ENCODE data around the gene EFCAB9. TPM values are rescaled to one million over a fixed set of nuclear protein-coding genes. Genes with fewer than 3 reads are reported as not detected.

EFCAB9 gene
- total RNA-seq, 4 donors from 2014 or later = not detected

GRCh38 chr5:172223901-172224873 lies 30.2 kb downstream of the EFCAB9 start:
- peaks cover 4% of the 10 kb centered on the region for H3K36me3 ChIP-seq
- no peak for TF ChIP-seq POLR2A (IDR thresholded peaks at IDR 0.05)
- no peak for TF ChIP-seq EP300 (IDR thresholded peaks at IDR 0.05)
- TF ChIP-seq POLR2AphosphoS5 (IDR thresholded peaks at IDR 0.05) = no peak
- no peak for TF ChIP-seq CTCF (IDR thresholded peaks at IDR 0.05)
- no peaks in the 10 kb centered on the region for H3K4me1 ChIP-seq
- WGBS = 79% methylated on average over 10 of the region's 10 CpGs
- H3K27ac ChIP-seq = no peak overlapping the region
- no peaks in the 10 kb centered on the region for H3K27me3 ChIP-seq
- no peak for DNase-seq (ENCODE audit: low spot score in 2 of 2)
- no peak overlapping the region for H3K4me3 ChIP-seq
- H3K9me3 ChIP-seq = no peaks in the 10 kb centered on the region

GRCh38 chr5:172224996-172225395 lies 31.0 kb downstream of the EFCAB9 start:
- H3K27me3 ChIP-seq = no peaks in the 10 kb centered on the region
- no peaks in the 10 kb centered on the region for H3K9me3 ChIP-seq
- 79% methylated on average over 1 of the region's 1 CpG for WGBS
- no peak for DNase-seq (ENCODE audit: low spot score in 2 of 2)
- no peak overlapping the region for H3K4me3 ChIP-seq
- TF ChIP-seq CTCF (IDR thresholded peaks at IDR 0.05) (no peak), EP300 (IDR thresholded peaks at IDR 0.05) (no peak), POLR2A (IDR thresholded peaks at IDR 0.05) (no peak), POLR2AphosphoS5 (IDR thresholded peaks at IDR 0.05) (no peak)
- no peak overlapping the region for H3K27ac ChIP-seq
- H3K36me3 ChIP-seq = peaks cover 4% of the 10 kb centered on the region
- H3K4me1 ChIP-seq = no peaks in the 10 kb centered on the region

- TF ChIP-seq POLR2A (IDR thresholded peaks at IDR 0.05) = no peak
- TF ChIP-seq EP300 (IDR thresholded peaks at IDR 0.05) = no peak
- TF ChIP-seq POLR2AphosphoS5 (IDR thresholded peaks at IDR 0.05) = no peak
- TF ChIP-seq CTCF (IDR thresholded peaks at IDR 0.05) = no peak
- no peaks in the 10 kb centered on the region for H3K9me3 ChIP-seq
- H3K4me1 ChIP-seq = peaks cover 2% of the 10 kb centered on the region
- peaks cover 35% of the 10 kb centered on the region for H3K36me3 ChIP-seq
- no peak overlapping the region for H3K4me3 ChIP-seq
- H3K27me3 ChIP-seq = no peaks in the 10 kb centered on the region
- 100% methylated on average over 1 of the region's 1 CpG for WGBS
- DNase-seq (ENCODE audit: low spot score in 2 of 2) = no peak
- H3K27ac ChIP-seq = no peak overlapping the region
These were observed 35.9 kb downstream of the EFCAB9 start for GRCh38 chr5:172229904-172230303.

- no peak overlapping the region for H3K27ac ChIP-seq
- TF ChIP-seq CTCF (IDR thresholded peaks at IDR 0.05) (no peak), POLR2AphosphoS5 (IDR thresholded peaks at IDR 0.05) (no peak), EP300 (IDR thresholded peaks at IDR 0.05) (no peak), POLR2A (IDR thresholded peaks at IDR 0.05) (no peak)
- WGBS = 93% methylated on average over 4 of the region's 4 CpGs
- no peaks in the 10 kb centered on the region for H3K27me3 ChIP-seq
- no peak overlapping the region for H3K4me3 ChIP-seq
- no peaks in the 10 kb centered on the region for H3K9me3 ChIP-seq
- H3K4me1 ChIP-seq = peaks cover 15% of the 10 kb centered on the region
- DNase-seq (ENCODE audit: low spot score in 2 of 2) = no peak
- H3K36me3 ChIP-seq = peaks cover 31% of the 10 kb centered on the region
These were observed 40.1 kb downstream of the EFCAB9 start for GRCh38 chr5:172234031-172234430.

GRCh38 chr5:172235132-172235780 lies 41.3 kb downstream of the EFCAB9 start:
- Histone ChIP-seq H3K27ac (no peak overlapping the region), H3K36me3 (peaks cover 31% of the 10 kb centered on the region), H3K4me1 (peaks cover 15% of the 10 kb centered on the region), H3K9me3 (no peaks in the 10 kb centered on the region), H3K4me3 (no peak overlapping the region), H3K27me3 (no peaks in the 10 kb centered on the region)
- WGBS = 46% methylated on average over 4 of the region's 4 CpGs
- DNase-seq (ENCODE audit: low spot score in 2 of 2) = no peak
- TF ChIP-seq EP300 (IDR thresholded peaks at IDR 0.05) = no peak
- TF ChIP-seq POLR2AphosphoS5 (IDR thresholded peaks at IDR 0.05) = no peak
- TF ChIP-seq CTCF (IDR thresholded peaks at IDR 0.05) = no peak

Data from suprapubic skin (tissue), 4 donors.